WTC11 (cell line): Measurements from ENCODE around the gene PAIP2. TPM values are rescaled to one million over a fixed set of nuclear protein-coding genes. Genes with fewer than 3 reads are reported as not detected.
A peak's percentile ranks its signal among the peaks of the same experiment; 100 is the strongest.

ENCODE experiments used
- ATAC-seq: fragments of 200-7000 bp; cut with Tn5 transposase; 2 replicates; pipeline ENCODE4 v1.10.0; 2021; ENCODE audit warnings: mild to moderate bottlenecking, moderate library complexity
- CTCF ChIA-PET: fragments of 300-600 bp; sonication (Branson Sonifier 250); formaldehyde crosslinking; loops from one replicate; lab custom pipeline; 2021; ENCODE audit warnings: antibody characterized with exemption; lab: Charles Lee
- POLR2A ChIA-PET: fragments of 350-600 bp; sonication (Branson Sonifier 250); formaldehyde crosslinking; loops from one replicate; lab custom pipeline; 2021; ENCODE audit warnings: antibody characterized with exemption; lab: Charles Lee
- DNase-seq: peaks from one replicate; pipeline ENCODE4 v3.0.0; 2021; ENCODE audit warnings: low spot score
- H3K27ac Mint-ChIP-seq: 2 replicates; pipeline ENCODE4 v1.8.0; 2021; ENCODE audit warnings: mixed read lengths
- H3K27me3 Mint-ChIP-seq: 2 replicates; pipeline ENCODE4 v1.8.0; 2021; ENCODE audit warnings: low read depth, mild to moderate bottlenecking, moderate library complexity, mixed read lengths
- H3K36me3 Mint-ChIP-seq: 2 replicates; pipeline ENCODE4 v1.8.0; 2021; ENCODE audit warnings: mixed read lengths
- H3K4me1 Mint-ChIP-seq: 2 replicates; pipeline ENCODE4 v1.8.0; 2022; ENCODE audit warnings: mixed read lengths
- H3K4me3 Mint-ChIP-seq: 2 replicates; pipeline ENCODE4 v1.8.0; 2021; ENCODE audit warnings: mild to moderate bottlenecking, moderate library complexity, mixed read lengths
- H3K9me3 Mint-ChIP-seq: 2 replicates; pipeline ENCODE4 v1.8.0; 2021; ENCODE audit warnings: mixed read lengths
- AR ChIP-seq: fragments of 250-450 bp; sonication (Bioruptor Pico); IDR thresholded peaks from 2 replicates; pipeline ENCODE4 v1.9.0; 2021; ENCODE audit warnings: mild to moderate bottlenecking
- ATF3 ChIP-seq: sonication (generic); formaldehyde crosslinking; conservative IDR thresholded peaks from 2 replicates; pipeline ENCODE4 v1.8.1; 2022; ENCODE audit warnings: mild to moderate bottlenecking, missing genetic modification reagents
- ATF6 ChIP-seq: sonication (generic); formaldehyde crosslinking; IDR thresholded peaks from 2 replicates; pipeline ENCODE4 v1.8.1; 2023; ENCODE audit warnings: mild to moderate bottlenecking, missing genetic modification reagents
- E2F1 ChIP-seq: sonication (generic); formaldehyde crosslinking; IDR thresholded peaks from 2 replicates; pipeline ENCODE4 v1.8.0; 2022; ENCODE audit warnings: mild to moderate bottlenecking, missing genetic modification reagents
- ELF4 ChIP-seq: sonication (generic); formaldehyde crosslinking; IDR thresholded peaks from 2 replicates; pipeline ENCODE4 v1.8.1; 2022; ENCODE audit warnings: low read depth, mild to moderate bottlenecking, moderate library complexity, missing genetic modification reagents
- FOXJ3 ChIP-seq: sonication (generic); formaldehyde crosslinking; IDR thresholded peaks from 2 replicates; pipeline ENCODE4 v1.9.0; 2021; ENCODE audit warnings: missing genetic modification reagents, mild to moderate bottlenecking, borderline replicate concordance
- FOXP4 ChIP-seq: sonication (generic); formaldehyde crosslinking; IDR thresholded peaks from 2 replicates; pipeline ENCODE4 v1.8.0; 2022; ENCODE audit warnings: mild to moderate bottlenecking, missing genetic modification reagents
- GTF2I ChIP-seq: fragments of 250-450 bp; sonication (Bioruptor Pico); conservative IDR thresholded peaks from 2 replicates; pipeline ENCODE4 v1.4.0; 2021; ENCODE audit warnings: mild to moderate bottlenecking
- MLX ChIP-seq: sonication (generic); formaldehyde crosslinking; IDR thresholded peaks from 2 replicates; pipeline ENCODE4 v1.8.1; 2023; ENCODE audit warnings: mild to moderate bottlenecking, missing genetic modification reagents, moderate library complexity
- MXD4 ChIP-seq: fragments of 250-450 bp; sonication (Bioruptor Pico); IDR thresholded peaks from 2 replicates; pipeline ENCODE4 v1.8.0; 2021; ENCODE audit warnings: mild to moderate bottlenecking, moderate library complexity, borderline replicate concordance
- NFATC4 ChIP-seq: fragments of 250-450 bp; sonication (Bioruptor Pico); IDR thresholded peaks from 2 replicates; pipeline ENCODE4 v1.9.0; 2021; ENCODE audit warnings: mild to moderate bottlenecking
- NR3C1 ChIP-seq: sonication (generic); formaldehyde crosslinking; conservative IDR thresholded peaks from 2 replicates; pipeline ENCODE4 v1.8.1; 2023; ENCODE audit warnings: low read depth, mild to moderate bottlenecking, missing genetic modification reagents
- PRDM15 ChIP-seq: sonication (generic); formaldehyde crosslinking; IDR thresholded peaks from 2 replicates; pipeline ENCODE4 v1.8.0; 2022; ENCODE audit warnings: missing genetic modification reagents
- PRRX2 ChIP-seq: fragments of 250-450 bp; sonication (Bioruptor Pico); IDR thresholded peaks from 2 replicates; pipeline ENCODE4 v1.8.0; 2021; ENCODE audit warnings: mild to moderate bottlenecking
- SOX15 ChIP-seq: fragments of 250-450 bp; sonication (Bioruptor Pico); IDR thresholded peaks from 2 replicates; pipeline ENCODE4 v1.9.0; 2021; ENCODE audit warnings: mild to moderate bottlenecking
- TCF7 ChIP-seq: sonication (generic); formaldehyde crosslinking; IDR thresholded peaks from 2 replicates; pipeline ENCODE4 v1.8.0; 2022; ENCODE audit warnings: mild to moderate bottlenecking, low read depth, missing genetic modification reagents, moderate library complexity
- ZMAT4 ChIP-seq: fragments of 250-450 bp; sonication (Bioruptor Pico); IDR thresholded peaks from 2 replicates; pipeline ENCODE4 v1.9.0; 2021; ENCODE audit warnings: mild to moderate bottlenecking
- ZNF138 ChIP-seq: sonication (generic); formaldehyde crosslinking; conservative IDR thresholded peaks from 2 replicates; pipeline ENCODE4 v1.8.1; 2022; ENCODE audit warnings: mild to moderate bottlenecking, moderate library complexity, missing genetic modification reagents
- ZNF232 ChIP-seq: sonication (generic); formaldehyde crosslinking; IDR thresholded peaks from 2 replicates; pipeline ENCODE4 v1.8.0; 2022; ENCODE audit warnings: mild to moderate bottlenecking, missing genetic modification reagents
- total RNA-seq: library from RNA; stranded (reverse); gene quantifications from 3 replicates; pipeline ENCODE4 v1.2.3, GENCODE V29; 2021

Gene PAIP2
- total RNA-seq, 1 experiment from 2014 or later, result 126 TPM

- ChIA-PET CTCF (no interaction called here), POLR2A (no interaction called here)
- no peaks in the 10 kb centered on the region for H3K27me3 Mint-ChIP-seq
- H3K27ac Mint-ChIP-seq, result peak overlapping the region; percentile 30
- no peak for ATAC-seq
- DNase-seq, result no peak
- TF ChIP-seq ZNF232 (CRISPR knock-in tag) (no peak), NR3C1 (CRISPR knock-in tag) (no peak), FOXJ3 (CRISPR knock-in tag) (no peak)
- no peaks in the 10 kb centered on the region for H3K9me3 Mint-ChIP-seq
- H3K4me1 Mint-ChIP-seq, result peaks cover 34% of the 10 kb centered on the region
- no peak overlapping the region for H3K4me3 Mint-ChIP-seq
- H3K36me3 Mint-ChIP-seq, result peaks cover 54% of the 10 kb centered on the region
Observed at GRCh38 chr5:139315056-139315615, 26.5 kb upstream of the PAIP2 start.

- POLR2A ChIA-PET, result interaction anchor here (0.7 kb wide), 1 partner anchor 39 kb away, joined by 5 read pairs; no protein-coding TSS in a partner anchor
- H3K36me3 Mint-ChIP-seq, result peaks cover 13% of the 10 kb centered on the region
- H3K9me3 Mint-ChIP-seq, result no peaks in the 10 kb centered on the region
- no peak overlapping the region for H3K4me3 Mint-ChIP-seq
- CTCF ChIA-PET, result interaction anchor here (0.7 to 1.6 kb wide), 3 partner anchors 33 to 66 kb away, joined by 3 to 4 read pairs (median 4); no protein-coding TSS in a partner anchor
- ATAC-seq (peak; percentile 29), DNase-seq (no peak)
- peak overlapping the region; percentile 88 for H3K27ac Mint-ChIP-seq
- no peaks in the 10 kb centered on the region for H3K27me3 Mint-ChIP-seq
- H3K4me1 Mint-ChIP-seq, result peaks cover 14% of the 10 kb centered on the region
- TF ChIP-seq AR (no peak), ELF4 (no peak), ATF6 (CRISPR knock-in tag) (no peak), MXD4 (CRISPR knock-in tag) (no peak), NFATC4 (CRISPR knock-in tag) (0 out of 2 replicates have a peak, but pooled peaks have one; percentile 11), TCF7 (CRISPR knock-in tag) (no peak), SOX15 (CRISPR knock-in tag) (no peak)
Observed at GRCh38 chr5:139335811-139336210, 5.8 kb upstream of the PAIP2 start.

- ATAC-seq (no peak), DNase-seq (no peak)
- Mint-ChIP-seq H3K36me3 (peaks cover 20% of the 10 kb centered on the region), H3K9me3 (peaks cover 5% of the 10 kb centered on the region), H3K4me1 (peaks cover 36% of the 10 kb centered on the region), H3K4me3 (no peak overlapping the region), H3K27me3 (no peaks in the 10 kb centered on the region), H3K27ac (no peak overlapping the region)
- CTCF ChIA-PET, result no interaction called here
- POLR2A ChIA-PET, result no interaction called here
- TF ChIP-seq ZNF138 (no peak), E2F1 (CRISPR knock-in tag) (no peak), ATF3 (CRISPR knock-in tag) (no peak), PRDM15 (CRISPR knock-in tag) (no peak), GTF2I (no peak), FOXP4 (CRISPR knock-in tag) (no peak), PRRX2 (CRISPR knock-in tag) (no peak), ELF4 (no peak), MLX (CRISPR knock-in tag) (no peak), ZMAT4 (CRISPR knock-in tag) (no peak)
Observed at GRCh38 chr5:139340051-139340450, 1.6 kb upstream of the PAIP2 start.
